ENCODE results near the gene SPPL3.
"Not testable (repeated sequence)": the region's sequence is repeated elsewhere in the genome, so short reads cannot be mapped to it uniquely, and the experiment has no call there.

Gene SPPL3

GRCh38 chr12:120814203-120814902 lies 89.8 kb downstream of the SPPL3 start:
- no peak for DNase-seq

GRCh38 chr12:120813588-120814153 lies 90.5 kb downstream of the SPPL3 start:
- no peak for DNase-seq

GRCh38 chr12:120810021-120810420 lies 94.1 kb downstream of the SPPL3 start:
- DNase-seq: no peak

- DNase-seq: no peak
Observed at GRCh38 chr12:120804428-120804827, 99.7 kb downstream of the SPPL3 start.

- no peak for DNase-seq
Observed at GRCh38 chr12:120801146-120801545, 103.0 kb downstream of the SPPL3 start.

- DNase-seq: no peak
Observed at GRCh38 chr12:120800665-120801064, 103.5 kb downstream of the SPPL3 start.

GRCh38 chr12:120799243-120800045 lies 104.7 kb downstream of the SPPL3 start:
- DNase-seq: no peak

- no peak for DNase-seq
Observed at GRCh38 chr12:120798696-120799095, 105.5 kb downstream of the SPPL3 start.

- DNase-seq: no peak
Observed at GRCh38 chr12:120797677-120798642, 106.2 kb downstream of the SPPL3 start.

- DNase-seq: no peak
Observed at GRCh38 chr12:120795441-120796178, 108.5 kb downstream of the SPPL3 start.

- no peak for DNase-seq
Observed at GRCh38 chr12:120793357-120793756, 110.8 kb downstream of the SPPL3 start.

- DNase-seq: not testable (repeated sequence)
Observed at GRCh38 chr12:120792456-120792855, 111.7 kb downstream of the SPPL3 start.

- DNase-seq: no peak
Observed at GRCh38 chr12:120791669-120792176, 112.4 kb downstream of the SPPL3 start.

- no peak for DNase-seq
Observed at GRCh38 chr12:120790114-120790513, 114.0 kb downstream of the SPPL3 start.

GRCh38 chr12:120787889-120788288 lies 116.3 kb downstream of the SPPL3 start:
- DNase-seq: no peak

- DNase-seq: no peak
Observed at GRCh38 chr12:120784804-120785203, 119.4 kb downstream of the SPPL3 start.

- DNase-seq: no peak
Observed at GRCh38 chr12:120783197-120783596, 121.0 kb downstream of the SPPL3 start.

GRCh38 chr12:120775862-120776552 lies 128.2 kb downstream of the SPPL3 start:
- no peak for DNase-seq

GRCh38 chr12:120774169-120774916 lies 129.8 kb downstream of the SPPL3 start:
- no peak for DNase-seq

- DNase-seq: no peak
Observed at GRCh38 chr12:120771097-120771496, 133.1 kb downstream of the SPPL3 start.
